ENCODE data around the gene MAD1L1. TPM values are rescaled to one million over a fixed set of nuclear protein-coding genes. Genes with fewer than 3 reads are reported as not detected.

MAD1L1 gene
- total and polyA plus RNA-seq, 4 donors: 12.8 to 20.7 (median 16.5) TPM

DNA sequence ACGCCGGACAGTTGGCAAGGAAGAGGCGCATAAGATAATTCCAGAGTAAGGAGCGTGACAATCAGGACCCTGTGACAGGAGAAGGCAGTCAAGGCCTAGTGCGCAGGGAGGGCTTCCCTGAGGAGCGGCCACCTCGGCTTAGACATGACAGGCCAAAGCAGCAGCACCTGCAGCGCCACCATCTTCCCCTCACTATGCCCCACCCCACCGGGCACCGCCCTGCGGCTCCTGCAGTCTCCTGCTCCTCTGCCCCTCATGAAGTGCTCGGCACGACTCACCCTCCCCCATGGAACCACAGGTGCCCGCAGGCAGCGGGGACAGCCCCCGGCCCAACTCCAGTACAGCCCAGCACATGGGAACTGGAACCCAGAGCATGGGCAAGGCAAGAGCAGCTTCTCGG lies 11.8 kb downstream of the MAD1L1 start:
- no peak for TF ChIP-seq JUND (IDR thresholded peaks at IDR 0.05)
- TF ChIP-seq, protein P1, sequence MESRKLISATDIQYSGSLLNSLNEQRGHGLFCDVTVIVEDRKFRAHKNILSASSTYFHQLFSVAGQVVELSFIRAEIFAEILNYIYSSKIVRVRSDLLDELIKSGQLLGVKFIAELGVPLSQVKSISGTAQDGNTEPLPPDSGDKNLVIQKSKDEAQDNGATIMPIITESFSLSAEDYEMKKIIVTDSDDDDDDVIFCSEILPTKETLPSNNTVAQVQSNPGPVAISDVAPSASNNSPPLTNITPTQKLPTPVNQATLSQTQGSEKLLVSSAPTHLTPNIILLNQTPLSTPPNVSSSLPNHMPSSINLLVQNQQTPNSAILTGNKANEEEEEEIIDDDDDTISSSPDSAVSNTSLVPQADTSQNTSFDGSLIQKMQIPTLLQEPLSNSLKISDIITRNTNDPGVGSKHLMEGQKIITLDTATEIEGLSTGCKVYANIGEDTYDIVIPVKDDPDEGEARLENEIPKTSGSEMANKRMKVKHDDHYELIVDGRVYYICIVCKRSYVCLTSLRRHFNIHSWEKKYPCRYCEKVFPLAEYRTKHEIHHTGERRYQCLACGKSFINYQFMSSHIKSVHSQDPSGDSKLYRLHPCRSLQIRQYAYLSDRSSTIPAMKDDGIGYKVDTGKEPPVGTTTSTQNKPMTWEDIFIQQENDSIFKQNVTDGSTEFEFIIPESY (IDR thresholded peaks at IDR 0.05): no peak
- TF ChIP-seq HNF4A (conservative IDR thresholded peaks at IDR 0.05): no peak
- 94% methylated on average over 17 of the region's 17 CpGs for WGBS

DNA sequence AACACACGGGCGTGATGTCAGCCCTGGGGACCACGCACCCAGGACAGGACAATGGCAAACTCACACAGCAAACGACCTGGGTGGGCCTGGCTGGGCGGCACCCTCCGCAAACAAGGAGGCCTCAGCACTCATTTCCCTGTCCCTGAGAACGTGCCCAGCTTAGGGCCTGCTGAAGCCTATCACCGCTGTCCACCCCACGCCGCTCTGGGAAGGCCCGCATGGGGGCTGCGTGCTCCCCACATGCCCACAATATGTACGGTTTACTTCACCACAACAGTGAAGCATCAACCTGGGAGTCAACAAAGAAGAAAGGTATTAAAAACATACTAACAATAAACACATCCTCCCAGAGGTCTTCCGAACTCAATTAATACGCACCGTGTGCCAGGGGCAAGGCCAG lies 12.2 kb downstream of the MAD1L1 start:
- peaks cover 3 to 49% (median 20%) of the 10 kb centered on the region in 4 donors for H3K36me3 ChIP-seq (ENCODE audit: control insufficient read depth in 4 of 4, insufficient read depth in 3 of 4, low read depth in 1 of 4, low read length in 3 of 4)
- H3K27me3 ChIP-seq (ENCODE audit: control insufficient read depth in 4 of 4, insufficient read depth in 4 of 4, low read length in 3 of 4): no peaks in the 10 kb centered on the region
- no peak overlapping the region for H3K27ac ChIP-seq (ENCODE audit: low read depth in 1 of 2, low read length in 2 of 2)
- no peaks in the 10 kb centered on the region for H3K4me1 ChIP-seq (ENCODE audit: control insufficient read depth in 4 of 4, insufficient read depth in 4 of 4, low read length in 3 of 4)
- TF ChIP-seq SP1 (IDR thresholded peaks at IDR 0.05): no peak
- TF ChIP-seq, protein P2, sequence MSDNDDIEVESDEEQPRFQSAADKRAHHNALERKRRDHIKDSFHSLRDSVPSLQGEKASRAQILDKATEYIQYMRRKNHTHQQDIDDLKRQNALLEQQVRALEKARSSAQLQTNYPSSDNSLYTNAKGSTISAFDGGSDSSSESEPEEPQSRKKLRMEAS (IDR thresholded peaks at IDR 0.05): no peak
- TF ChIP-seq RAD21 (IDR thresholded peaks at IDR 0.05): no peak
- TF ChIP-seq YY1 (IDR thresholded peaks at IDR 0.05): no peak
- TF ChIP-seq GABPA (IDR thresholded peaks at IDR 0.05 in 1 of 2, conservative IDR thresholded peaks at IDR 0.05 in 1 of 2): no peak
- TF ChIP-seq FOXA2 (IDR thresholded peaks at IDR 0.05): no peak
- TF ChIP-seq, protein P1 (IDR thresholded peaks at IDR 0.05): no peak
- TF ChIP-seq, protein P3, sequence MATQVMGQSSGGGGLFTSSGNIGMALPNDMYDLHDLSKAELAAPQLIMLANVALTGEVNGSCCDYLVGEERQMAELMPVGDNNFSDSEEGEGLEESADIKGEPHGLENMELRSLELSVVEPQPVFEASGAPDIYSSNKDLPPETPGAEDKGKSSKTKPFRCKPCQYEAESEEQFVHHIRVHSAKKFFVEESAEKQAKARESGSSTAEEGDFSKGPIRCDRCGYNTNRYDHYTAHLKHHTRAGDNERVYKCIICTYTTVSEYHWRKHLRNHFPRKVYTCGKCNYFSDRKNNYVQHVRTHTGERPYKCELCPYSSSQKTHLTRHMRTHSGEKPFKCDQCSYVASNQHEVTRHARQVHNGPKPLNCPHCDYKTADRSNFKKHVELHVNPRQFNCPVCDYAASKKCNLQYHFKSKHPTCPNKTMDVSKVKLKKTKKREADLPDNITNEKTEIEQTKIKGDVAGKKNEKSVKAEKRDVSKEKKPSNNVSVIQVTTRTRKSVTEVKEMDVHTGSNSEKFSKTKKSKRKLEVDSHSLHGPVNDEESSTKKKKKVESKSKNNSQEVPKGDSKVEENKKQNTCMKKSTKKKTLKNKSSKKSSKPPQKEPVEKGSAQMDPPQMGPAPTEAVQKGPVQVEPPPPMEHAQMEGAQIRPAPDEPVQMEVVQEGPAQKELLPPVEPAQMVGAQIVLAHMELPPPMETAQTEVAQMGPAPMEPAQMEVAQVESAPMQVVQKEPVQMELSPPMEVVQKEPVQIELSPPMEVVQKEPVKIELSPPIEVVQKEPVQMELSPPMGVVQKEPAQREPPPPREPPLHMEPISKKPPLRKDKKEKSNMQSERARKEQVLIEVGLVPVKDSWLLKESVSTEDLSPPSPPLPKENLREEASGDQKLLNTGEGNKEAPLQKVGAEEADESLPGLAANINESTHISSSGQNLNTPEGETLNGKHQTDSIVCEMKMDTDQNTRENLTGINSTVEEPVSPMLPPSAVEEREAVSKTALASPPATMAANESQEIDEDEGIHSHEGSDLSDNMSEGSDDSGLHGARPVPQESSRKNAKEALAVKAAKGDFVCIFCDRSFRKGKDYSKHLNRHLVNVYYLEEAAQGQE (IDR thresholded peaks at IDR 0.05): no peak
- TF ChIP-seq HNF4A (conservative IDR thresholded peaks at IDR 0.05): no peak
- TF ChIP-seq NR2F2 (IDR thresholded peaks at IDR 0.05): no peak
- no peak for TF ChIP-seq FOXA1 (IDR thresholded peaks at IDR 0.05)
- TF ChIP-seq EGR1 (IDR thresholded peaks at IDR 0.05; ENCODE audit: low read depth in 2 of 2): no peak
- no peak for TF ChIP-seq RXRA (IDR thresholded peaks at IDR 0.05)
- TF ChIP-seq HNF4G (IDR thresholded peaks at IDR 0.05): no peak
- TF ChIP-seq, protein P4, sequence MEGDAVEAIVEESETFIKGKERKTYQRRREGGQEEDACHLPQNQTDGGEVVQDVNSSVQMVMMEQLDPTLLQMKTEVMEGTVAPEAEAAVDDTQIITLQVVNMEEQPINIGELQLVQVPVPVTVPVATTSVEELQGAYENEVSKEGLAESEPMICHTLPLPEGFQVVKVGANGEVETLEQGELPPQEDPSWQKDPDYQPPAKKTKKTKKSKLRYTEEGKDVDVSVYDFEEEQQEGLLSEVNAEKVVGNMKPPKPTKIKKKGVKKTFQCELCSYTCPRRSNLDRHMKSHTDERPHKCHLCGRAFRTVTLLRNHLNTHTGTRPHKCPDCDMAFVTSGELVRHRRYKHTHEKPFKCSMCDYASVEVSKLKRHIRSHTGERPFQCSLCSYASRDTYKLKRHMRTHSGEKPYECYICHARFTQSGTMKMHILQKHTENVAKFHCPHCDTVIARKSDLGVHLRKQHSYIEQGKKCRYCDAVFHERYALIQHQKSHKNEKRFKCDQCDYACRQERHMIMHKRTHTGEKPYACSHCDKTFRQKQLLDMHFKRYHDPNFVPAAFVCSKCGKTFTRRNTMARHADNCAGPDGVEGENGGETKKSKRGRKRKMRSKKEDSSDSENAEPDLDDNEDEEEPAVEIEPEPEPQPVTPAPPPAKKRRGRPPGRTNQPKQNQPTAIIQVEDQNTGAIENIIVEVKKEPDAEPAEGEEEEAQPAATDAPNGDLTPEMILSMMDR (IDR thresholded peaks at IDR 0.05; ENCODE audit: low read depth, low read length, missing input control): no peak
- TF ChIP-seq TAF1 (conservative IDR thresholded peaks at IDR 0.05): no peak
- TF ChIP-seq, protein P5, sequence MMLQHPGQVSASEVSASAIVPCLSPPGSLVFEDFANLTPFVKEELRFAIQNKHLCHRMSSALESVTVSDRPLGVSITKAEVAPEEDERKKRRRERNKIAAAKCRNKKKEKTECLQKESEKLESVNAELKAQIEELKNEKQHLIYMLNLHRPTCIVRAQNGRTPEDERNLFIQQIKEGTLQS (IDR thresholded peaks at IDR 0.05): no peak
- H3K4me3 ChIP-seq (ENCODE audit: low read depth in 1 of 3, low read length in 3 of 3): no peak overlapping the region
- 97% methylated on average over 16 of the region's 16 CpGs for WGBS
- no peak for DNase-seq (ENCODE audit: low spot score)
- no peak overlapping the region for H3K9ac ChIP-seq (ENCODE audit: low read depth in 1 of 2, low read length in 2 of 2)
- H3K9me3 ChIP-seq (ENCODE audit: control insufficient read depth in 4 of 4, low read length in 3 of 4): no peaks in the 10 kb centered on the region

More for the DNA sequence above, 11.8 kb downstream of the MAD1L1 start:
- H3K9ac ChIP-seq (ENCODE audit: low read depth in 1 of 2, low read length in 2 of 2): no peak overlapping the region
- no peak for DNase-seq (ENCODE audit: low spot score)
- no peaks in the 10 kb centered on the region for H3K4me1 ChIP-seq (ENCODE audit: control insufficient read depth in 4 of 4, insufficient read depth in 4 of 4, low read length in 3 of 4)
- H3K9me3 ChIP-seq (ENCODE audit: control insufficient read depth in 4 of 4, low read length in 3 of 4): no peaks in the 10 kb centered on the region
- no peak overlapping the region for H3K27ac ChIP-seq (ENCODE audit: low read depth in 1 of 2, low read length in 2 of 2)
- no peak overlapping the region for H3K4me3 ChIP-seq (ENCODE audit: low read depth in 1 of 3, low read length in 3 of 3)
- H3K36me3 ChIP-seq (ENCODE audit: control insufficient read depth in 4 of 4, insufficient read depth in 3 of 4, low read depth in 1 of 4, low read length in 3 of 4): peaks cover 3 to 47% (median 20%) of the 10 kb centered on the region in 4 donors
- H3K27me3 ChIP-seq (ENCODE audit: control insufficient read depth in 4 of 4, insufficient read depth in 4 of 4, low read length in 3 of 4): no peaks in the 10 kb centered on the region
